Eye (tissue), 1 donor: ENCODE data around the gene GLP1R.

Experiments used
- DNase-seq: peaks from one replicate; pipeline ENCODE4 v3.0.0-alpha.2; 2015

GLP1R gene

GRCh38 chr6:39087197-39087596, 38.6 kb downstream of the GLP1R start:
- no peak for DNase-seq

- peak; percentile 78 for DNase-seq
These were observed 39.8 kb downstream of the GLP1R start for GRCh38 chr6:39088331-39088730.

GRCh38 chr6:39090036-39090435, 41.5 kb downstream of the GLP1R start:
- DNase-seq: no peak

GRCh38 chr6:39091220-39091619, 42.6 kb downstream of the GLP1R start:
- DNase-seq: no peak

GRCh38 chr6:39092124-39092523, 43.5 kb downstream of the GLP1R start:
- DNase-seq: peak; percentile 39

DNA sequence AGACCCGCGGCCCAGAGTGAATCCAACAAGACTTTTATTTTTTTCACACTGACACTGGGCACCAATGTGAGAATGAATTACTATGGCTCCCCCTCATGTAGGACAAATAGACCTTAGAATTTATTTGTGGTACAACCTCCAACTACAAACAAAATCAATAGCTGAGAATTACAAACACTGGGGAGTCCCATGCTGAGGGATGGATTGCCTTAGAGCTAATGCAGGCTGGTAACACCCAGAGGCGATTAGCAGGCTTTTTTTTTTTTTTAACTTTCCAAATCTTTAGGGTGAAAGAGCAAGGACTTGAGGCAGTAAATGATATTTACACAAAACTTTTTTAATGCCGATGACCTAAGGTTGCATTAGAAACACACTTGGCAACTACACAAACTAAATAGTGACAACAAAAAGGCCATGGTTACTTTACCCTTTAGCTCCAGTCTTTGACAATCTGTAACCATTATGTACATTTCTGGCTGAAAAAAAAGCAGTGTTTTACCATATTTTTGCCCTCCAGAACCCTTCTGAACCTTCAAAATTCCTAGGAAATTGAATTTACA, 44.6 kb downstream of the GLP1R start:
- no peak for DNase-seq

GRCh38 chr6:39095578-39095977, 47.0 kb downstream of the GLP1R start:
- DNase-seq: no peak

DNA sequence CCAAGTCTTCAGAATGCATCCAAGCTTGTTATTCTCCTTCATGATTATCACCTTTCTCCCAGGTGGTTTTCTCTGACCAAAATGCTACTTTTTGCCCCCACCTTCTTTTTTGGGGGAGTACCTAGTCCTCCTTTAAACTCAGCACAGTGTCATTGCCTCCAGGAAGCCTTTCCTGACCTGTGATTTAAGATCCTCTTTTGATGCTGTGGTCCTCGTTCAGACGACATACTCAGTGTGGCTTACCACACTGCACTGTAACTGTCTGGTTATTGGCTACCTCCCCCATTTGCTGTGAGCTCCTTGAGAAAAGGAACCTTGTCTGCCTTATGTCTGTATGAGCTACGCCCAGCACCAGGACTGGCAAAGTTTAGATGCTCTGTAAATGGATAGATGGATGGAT, 51.8 kb downstream of the GLP1R start:
- no peak for DNase-seq

DNA sequence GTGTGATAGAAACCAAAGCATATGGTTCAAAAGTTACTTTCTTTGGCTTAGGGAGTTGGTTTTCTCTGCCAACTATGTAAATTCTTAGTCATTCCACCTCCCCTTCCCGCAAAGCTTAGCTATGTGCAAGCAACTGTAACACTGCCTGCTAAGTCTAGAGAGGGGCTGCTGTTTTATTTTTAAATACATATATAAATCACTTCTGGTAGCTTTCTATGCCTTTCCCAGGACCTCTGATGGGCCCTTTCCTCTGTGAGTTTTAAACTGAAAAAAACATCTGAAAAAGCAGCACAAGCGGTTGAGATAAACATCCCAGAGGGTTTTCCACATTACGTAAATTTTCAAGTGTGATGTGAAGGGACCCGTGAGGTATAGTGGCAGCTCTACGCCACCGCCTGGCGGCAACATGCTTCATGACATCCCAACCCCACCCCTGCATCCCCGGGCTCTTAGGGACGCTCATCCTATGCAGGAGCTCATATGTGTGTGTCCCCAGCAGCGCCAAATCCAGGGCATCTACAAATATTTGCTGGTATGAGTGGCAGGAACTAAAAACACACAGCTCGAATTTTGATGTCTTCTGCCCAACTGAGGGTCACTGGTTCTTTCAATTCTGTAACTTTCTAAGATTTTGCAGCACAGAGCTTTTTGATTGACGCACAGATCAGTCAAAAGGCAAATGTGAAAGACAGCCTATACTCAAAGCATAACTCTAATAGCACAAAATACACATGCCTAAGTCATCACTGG, 53.7 kb downstream of the GLP1R start:
- DNase-seq: peak; percentile 60

DNA sequence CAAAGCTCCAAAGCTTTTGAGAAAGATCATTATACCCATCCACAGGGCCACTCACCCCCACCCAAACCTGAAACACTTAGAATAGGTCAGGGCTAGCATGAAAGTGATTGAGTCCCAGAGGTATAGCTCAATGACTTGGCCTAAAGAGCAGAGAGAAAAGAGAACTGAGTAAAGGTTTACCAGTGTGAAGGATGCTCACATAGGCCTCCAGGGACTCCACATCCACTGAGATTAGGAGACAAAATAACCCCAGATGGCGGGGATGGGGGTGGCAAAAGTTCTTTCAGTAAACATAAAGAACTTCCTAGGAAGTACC, 54.2 kb downstream of the GLP1R start:
- DNase-seq: no peak

DNA sequence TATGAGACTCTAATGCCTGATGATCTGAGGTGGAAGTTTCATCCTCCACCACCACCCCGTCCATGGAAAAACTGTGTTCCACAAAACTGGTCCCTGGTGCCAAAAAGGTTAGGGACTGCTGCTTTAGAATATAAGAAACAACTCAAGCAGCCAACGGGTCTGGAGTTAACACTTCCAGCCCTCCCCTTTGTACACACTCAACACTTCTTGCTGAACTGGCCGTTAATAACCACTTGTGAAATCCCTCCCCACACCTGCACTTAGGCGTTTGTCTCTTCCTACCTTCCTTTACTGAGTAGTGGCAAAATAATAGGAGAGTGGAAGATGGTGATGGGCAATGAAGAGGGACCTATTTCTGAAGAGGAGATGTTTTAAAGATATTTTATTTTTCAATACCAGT, 55.9 kb downstream of the GLP1R start:
- no peak for DNase-seq

GRCh38 chr6:39107034-39107433, 58.5 kb downstream of the GLP1R start:
- DNase-seq: no peak

DNA sequence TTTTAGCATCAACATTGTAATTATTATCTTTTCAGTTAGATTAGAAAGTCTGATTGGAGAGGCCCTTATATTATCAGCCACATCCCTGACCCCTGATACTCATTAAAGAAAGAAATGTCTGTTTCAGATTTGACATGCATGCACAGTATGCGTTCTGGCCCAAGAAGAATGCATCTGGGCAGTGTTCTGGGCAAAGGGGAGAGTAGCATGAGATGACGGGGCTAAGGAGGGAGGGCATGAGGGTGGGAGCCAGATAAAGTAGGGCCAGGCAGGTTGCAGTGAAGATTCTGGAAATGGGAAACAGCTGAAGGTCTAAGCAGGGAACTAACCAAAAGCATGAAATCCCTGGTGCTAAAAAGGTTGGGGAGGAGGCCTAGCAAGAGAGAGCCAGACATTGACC, 59.1 kb downstream of the GLP1R start:
- DNase-seq: no peak

GRCh38 chr6:39108041-39108839, 59.7 kb downstream of the GLP1R start:
- DNase-seq: no peak

GRCh38 chr6:39111280-39111679, 62.7 kb downstream of the GLP1R start:
- DNase-seq: no peak

DNA sequence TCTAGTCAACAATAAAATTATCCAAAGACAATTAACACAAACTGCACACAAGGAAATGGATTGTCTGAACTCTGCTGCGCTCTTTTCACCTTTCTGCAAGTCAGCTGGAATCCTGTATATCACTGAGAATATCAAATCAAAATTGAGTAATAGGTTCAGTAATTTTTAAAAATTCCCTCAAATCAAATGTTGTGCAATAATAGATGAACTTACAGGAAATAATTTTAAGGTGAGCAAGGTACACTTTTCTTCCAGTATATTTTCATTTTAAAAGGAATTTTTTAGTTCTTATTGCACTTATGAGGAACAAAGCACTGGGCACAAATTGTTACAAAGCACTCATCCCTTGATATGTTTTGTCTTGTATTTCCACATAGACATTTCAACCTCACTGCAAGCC, 65.2 kb downstream of the GLP1R start:
- no peak for DNase-seq

GRCh38 chr6:39114388-39114703, 65.8 kb downstream of the GLP1R start:
- DNase-seq: no peak

DNA sequence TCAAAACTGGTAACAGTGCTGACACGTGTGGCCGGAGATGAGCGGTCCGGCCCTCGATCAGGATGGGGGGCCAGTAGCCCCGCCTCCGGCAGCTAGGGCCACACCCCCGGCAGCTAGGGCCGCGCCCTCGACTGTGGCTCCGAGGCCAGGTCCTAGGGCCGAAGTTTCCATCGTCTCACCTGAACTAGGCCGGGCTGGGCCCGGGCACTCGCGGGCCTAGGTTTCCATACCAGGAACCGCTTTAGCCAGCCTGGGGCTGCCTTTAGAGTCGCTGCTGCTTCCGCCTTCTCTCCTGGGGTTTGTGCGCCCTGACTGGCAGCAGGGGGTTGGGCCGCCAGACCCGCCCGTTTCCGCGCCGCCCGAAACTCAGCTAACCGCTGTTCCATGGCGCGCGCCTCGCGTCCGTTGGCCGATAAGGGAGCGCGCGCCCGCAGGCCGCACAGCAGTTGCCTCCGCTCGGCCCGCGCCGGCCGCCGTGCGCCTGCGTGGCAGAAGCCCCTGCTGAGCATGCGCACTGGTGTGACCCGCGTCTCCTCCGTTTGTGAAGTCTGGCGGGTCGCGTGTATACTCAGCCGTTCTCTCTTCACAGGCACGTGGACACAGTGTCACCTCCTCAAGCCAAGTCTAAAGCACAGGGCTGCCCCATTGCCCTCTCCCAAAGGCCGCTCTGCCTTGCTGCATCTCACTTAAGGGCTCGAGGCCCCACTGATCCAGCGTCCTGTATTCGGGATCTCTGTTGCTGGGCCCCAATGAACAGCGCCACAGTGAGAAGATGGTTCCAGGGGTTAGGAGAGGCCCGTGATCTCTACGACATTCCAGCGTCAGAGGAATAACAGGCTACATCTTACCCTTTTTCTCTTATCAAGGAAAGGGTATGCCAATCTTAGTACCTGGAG, 66.4 kb downstream of the GLP1R start, which contains the start of gene SAYSD1:
SAYSD1 (minus strand) TSS at position 483 of the 896 bp plus-strand sequence; CDS start at position 386, 97 bp downstream.
- DNase-seq: peak; percentile 97

DNA sequence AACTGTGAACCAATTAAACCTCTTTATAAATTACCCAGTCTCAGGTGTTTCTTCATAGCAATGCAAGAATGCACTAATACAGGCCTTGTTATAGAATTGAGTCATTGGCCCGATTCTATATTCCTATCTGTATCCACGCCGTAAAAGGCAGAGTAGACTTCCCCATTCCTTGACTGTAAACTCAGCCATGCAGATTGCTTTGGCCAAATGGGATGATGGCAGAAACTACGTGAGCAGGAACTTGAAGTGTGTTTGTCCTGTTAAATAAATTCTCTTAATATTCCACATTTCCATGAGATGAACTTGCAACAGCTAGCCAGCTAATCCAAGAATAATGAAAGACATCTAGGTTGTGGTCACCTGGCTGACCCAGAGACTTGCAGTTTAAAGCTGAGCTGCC, 70.3 kb downstream of the GLP1R start:
- no peak for DNase-seq

DNA sequence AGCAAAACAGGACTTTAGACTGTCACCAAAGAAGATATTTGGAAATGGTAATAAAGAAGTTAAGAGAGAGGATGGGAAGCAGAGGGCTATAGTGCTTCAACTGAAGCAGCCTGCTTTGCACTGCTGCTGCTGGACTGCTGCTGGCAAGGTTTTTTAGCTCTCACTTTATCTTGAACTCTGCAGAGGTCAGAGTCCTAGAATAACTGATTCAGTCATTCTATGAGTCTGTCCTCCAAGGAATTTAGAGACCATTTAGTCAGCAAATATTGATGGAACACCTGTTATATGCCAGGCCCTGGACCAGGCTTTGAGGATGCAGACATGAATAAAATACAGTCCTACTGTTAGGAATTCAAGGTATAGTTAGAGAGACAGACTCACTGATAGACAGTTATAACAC, 75.5 kb downstream of the GLP1R start:
- DNase-seq: no peak

GRCh38 chr6:39128106-39128505, 79.5 kb downstream of the GLP1R start:
- no peak for DNase-seq

DNA sequence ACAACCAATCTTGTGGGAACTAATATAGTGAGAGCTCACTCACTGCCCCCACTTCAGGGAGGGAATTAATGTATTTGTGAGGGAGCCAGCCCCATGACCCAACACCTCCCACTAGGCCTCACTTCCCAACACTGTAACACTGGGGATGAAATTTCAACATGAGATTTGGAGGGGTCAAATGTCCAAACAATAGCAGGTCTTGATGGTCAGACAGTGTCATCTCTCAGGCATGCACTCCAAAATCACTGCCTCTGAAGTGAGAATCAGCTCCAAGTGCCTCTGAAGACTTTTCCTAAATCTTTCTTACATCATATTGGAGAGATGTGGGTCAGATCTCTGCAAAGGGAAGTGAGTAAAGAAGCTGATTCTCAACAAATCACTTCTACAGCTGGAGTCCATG, 80.3 kb downstream of the GLP1R start:
- DNase-seq: no peak

GRCh38 chr6:39130691-39131090, 82.1 kb downstream of the GLP1R start:
- no peak for DNase-seq
